GM12878 (cell line): ENCODE data around the gene KRTAP6-3. TPM values are rescaled to one million over a fixed set of nuclear protein-coding genes. Genes with fewer than 3 reads are reported as not detected.

Experiments used
- ATAC-seq: fragments of 200-7000 bp; cut with Tn5 transposase; 3 replicates; pipeline ENCODE4 v1.9.1; 2020; ENCODE audit warnings: mild to moderate bottlenecking, moderate library complexity
- Bru-seq: library from RNA; stranded (reverse); fragments of 400-500 nt; gene quantifications from one replicate; lab custom pipeline; 2021; lab: Mats Ljungman, UMichigan
- BruChase-seq, 2 experiments: library from RNA; stranded (reverse); fragments of 400-500 nt; gene quantifications; one replicate each; lab custom pipeline; 2021; lab: Mats Ljungman, UMichigan
- BruUV-seq: library from RNA; stranded (reverse); fragments of 400-500 nt; replicated peaks from 2 replicates; lab custom pipeline; 2021; lab: Mats Ljungman, UMichigan
- CTCF ChIA-PET: fragments of 300-600 bp; sonication (Branson Sonifier 250); formaldehyde crosslinking; extraction: SDS; loops from one replicate; lab custom pipeline; 2021; ENCODE audit warnings: inconsistent platforms; lab: Yijun Ruan, JAX
- POLR2A ChIA-PET: fragments of 350-600 bp; formaldehyde crosslinking; extraction: SDS; loops from one replicate; lab custom pipeline; 2021; ENCODE audit warnings: inconsistent platforms; lab: Charles Lee
- RAD21 ChIA-PET: fragments of 300-600 bp; sonication (Branson Sonifier 250); formaldehyde crosslinking; loops from one replicate; lab custom pipeline; 2023; ENCODE audit warnings: antibody characterized with exemption; ENCODE audit not compliant: unreplicated experiment; lab: Charles Lee
- SMC1A ChIA-PET: fragments of 300-600 bp; sonication (Branson Sonifier 250); formaldehyde crosslinking; loops from one replicate; lab custom pipeline; 2023; ENCODE audit not compliant: unreplicated experiment, uncharacterized antibody; lab: Charles Lee
- DNase-seq: peaks from one replicate; pipeline ENCODE4 v3.0.0-alpha.2; 2011; ENCODE audit warnings: low read depth, low spot score
- FAIRE-seq: peaks from 3 replicates; lab custom pipeline; 2011; peaks lifted over from hg19 to GRCh38; lab: Jason Lieb, UNC
- H2AFZ ChIP-seq: 2 replicates; pipeline ENCODE4 v1.6.0; 2011; ENCODE audit warnings: low read depth, low read length, control low read depth; ENCODE audit not compliant: control insufficient read depth
- H3K27ac ChIP-seq: 2 replicates; pipeline ENCODE4 v1.5.1; 2011; ENCODE audit warnings: control low read depth; ENCODE audit not compliant: control insufficient read depth, insufficient read depth
- H3K27me3 ChIP-seq, 2 experiments: replicated peaks in 1 of 2; 2 replicates each; pipeline versions ENCODE4 v1.6.0 to v1.6.1; 2011; ENCODE audit warnings: low read length in 1 of 2; ENCODE audit not compliant: control insufficient read depth in 2 of 2, insufficient read depth in 2 of 2
- H3K36me3 ChIP-seq, 2 experiments: 2 replicates each; pipeline ENCODE4 v1.5.1; 2011; ENCODE audit warnings: low read length in 1 of 2; ENCODE audit not compliant: control insufficient read depth in 2 of 2, insufficient read depth in 2 of 2
- H3K4me1 ChIP-seq: 2 replicates; pipeline ENCODE4 v1.6.1; 2011; ENCODE audit warnings: mild to moderate bottlenecking, low read length, moderate library complexity, mixed read lengths; ENCODE audit not compliant: control insufficient read depth, insufficient read depth
- H3K4me2 ChIP-seq: 2 replicates; pipeline ENCODE4 v1.6.0; 2011; ENCODE audit warnings: control low read depth; ENCODE audit not compliant: control insufficient read depth, insufficient read depth
- H3K4me3 ChIP-seq: fragments of 200-600 bp; sonication (generic); 2 replicates; pipeline ENCODE4 v1.5.1; 2016
- H3K79me2 ChIP-seq: 2 replicates; pipeline ENCODE4 v1.6.0; 2011; ENCODE audit warnings: low read length; ENCODE audit not compliant: control insufficient read depth, insufficient read depth
- H3K9ac ChIP-seq: 2 replicates; pipeline ENCODE4 v1.8.0; 2011; ENCODE audit warnings: low read length, control low read depth, mixed read lengths; ENCODE audit not compliant: control insufficient read depth, insufficient read depth
- H3K9me3 ChIP-seq: replicated peaks from 3 replicates; pipeline ENCODE4 v1.5.1; 2011; ENCODE audit warnings: mild to moderate bottlenecking, low read length; ENCODE audit not compliant: control insufficient read depth, insufficient read depth
- H4K20me1 ChIP-seq: 2 replicates; pipeline ENCODE4 v1.6.0; 2011; ENCODE audit not compliant: control insufficient read depth, insufficient read depth
- CHD1 ChIP-seq: IDR thresholded peaks from 2 replicates; pipeline ENCODE4 v1.6.1; 2012; ENCODE audit warnings: low read depth, low read length, improper control_type of control experiment
- DPF2 ChIP-seq: fragments of 450-650 bp; IDR thresholded peaks from 2 replicates; pipeline ENCODE4 v1.6.1; 2017; ENCODE audit warnings: mild to moderate bottlenecking
- EGR1 ChIP-seq, 2 experiments: IDR thresholded peaks; 1 replicate in 1 of 2; 2 replicates in 1 of 2; pipeline ENCODE4 v1.6.1; 2011 to 2012; ENCODE audit warnings: low read depth in 2 of 2, low read length in 2 of 2, borderline replicate concordance in 1 of 2, mild to moderate bottlenecking in 1 of 2, moderate library complexity in 1 of 2
- EZH2 ChIP-seq: IDR thresholded peaks from 2 replicates; pipeline ENCODE4 v1.6.1; 2012; ENCODE audit warnings: low read depth, mild to moderate bottlenecking, control low read depth, inconsistent platforms, low read length, borderline replicate concordance; ENCODE audit not compliant: control insufficient read depth
- HDAC2 ChIP-seq: fragments of 200-600 bp; sonication (generic); IDR thresholded peaks from 2 replicates; pipeline ENCODE4 v1.6.1; 2017
- IKZF1 ChIP-seq: fragments of 450-650 bp; conservative IDR thresholded peaks from 2 replicates; pipeline ENCODE4 v1.6.1; 2017; ENCODE audit warnings: antibody characterized with exemption, mild to moderate bottlenecking
- PAX8 ChIP-seq: fragments of 450-650 bp; IDR thresholded peaks from 2 replicates; pipeline ENCODE4 v1.6.1; 2017; ENCODE audit warnings: mild to moderate bottlenecking, moderate library complexity
- PML ChIP-seq: IDR thresholded peaks from 2 replicates; pipeline ENCODE4 v1.6.1; 2012; ENCODE audit warnings: low read length, inconsistent platforms
- POLR2A ChIP-seq: IDR thresholded peaks from 2 replicates; pipeline ENCODE4 v1.6.1; 2011; ENCODE audit warnings: low read depth, mild to moderate bottlenecking, low read length
- RFX5 ChIP-seq: IDR thresholded peaks from 2 replicates; pipeline ENCODE4 v1.6.1; 2011; ENCODE audit warnings: low read depth, low read length, improper control_type of control experiment
- STAT3 ChIP-seq: IDR thresholded peaks from 2 replicates; pipeline ENCODE4 v1.6.1; 2011; ENCODE audit warnings: low read depth, low read length, improper control_type of control experiment
- TARDBP ChIP-seq: IDR thresholded peaks from 2 replicates; pipeline ENCODE4 v1.6.1; 2016; ENCODE audit warnings: borderline replicate concordance
- YBX1 ChIP-seq: fragments of 450-650 bp; IDR thresholded peaks from 2 replicates; pipeline ENCODE4 v1.6.1; 2016; ENCODE audit warnings: antibody characterized with exemption
- WGBS: methylation state at CpG from one replicate; pipeline ENCODE4 v1.1.6; 2016; ENCODE audit warnings: low lambda C conversion rate; ENCODE audit not compliant: insufficient replicate concordance, insufficient coverage; ENCODE audit errors: missing lambda C conversion rate; 5-methylcytosine and 5-hydroxymethylcytosine counted together
- in situ Hi-C: fragments of 300-500 bp; cut with MboI; formaldehyde crosslinking; loops from 9 replicates; pipeline ENCODE4 v1.14.3; 2018; ENCODE audit warnings: mixed read lengths
- intact Hi-C: fragments of 100-400 bp; cut with micrococcal nuclease; formaldehyde crosslinking; loops from one replicate; pipeline ENCODE4 v1.14.2; 2022; ENCODE audit not compliant: unreplicated experiment
- long read RNA-seq, 2 experiments: library from polyadenylated mRNA; unstranded; transcript quantifications; one replicate each; pipeline ENCODE4 v2.0.0, GENCODE V29; 2019 to 2020
- polyA minus RNA-seq, 3 experiments: library from RNA; depleted of rRNA, polyadenylated mRNA; stranded (reverse); fragments of >200 nt; gene quantifications; 2 replicates each; pipeline ENCODE4 v1.2.3, GENCODE V29; 2011
- polyA plus RNA-seq, 11 experiments: library from polyadenylated mRNA; depleted of rRNA in 4 of 11; unstranded in 6 of 11; stranded (reverse) in 5 of 11; fragments of >200 nt; fragmentation: Nextera tagmentation in 4 of 11; fragmentation: Illumina TruSeq in 1 of 11; extraction: Ambion mirVana in 4 of 11; extraction: Trizol in 1 of 11; gene quantifications; 1 replicate in 1 of 11; 2 replicates in 10 of 11; pipeline versions ENCODE4 v1.2.1 to v1.2.3, GENCODE V29; 2011 to 2016; ENCODE audit warnings: inconsistent platforms in 2 of 11, missing spikeins in 2 of 11, low read depth in 1 of 11
- total RNA-seq, 4 experiments: library from RNA; depleted of rRNA in 3 of 4; stranded (reverse); fragments of >200 nt in 3 of 4; fragmentation: Illumina TruSeq in 1 of 4; extraction: Trizol in 1 of 4; gene quantifications; 2 replicates each; pipeline versions ENCODE4 v1.2.1 to v1.2.3, GENCODE V29; 2013 to 2021

The KRTAP6-3 gene, protein sequence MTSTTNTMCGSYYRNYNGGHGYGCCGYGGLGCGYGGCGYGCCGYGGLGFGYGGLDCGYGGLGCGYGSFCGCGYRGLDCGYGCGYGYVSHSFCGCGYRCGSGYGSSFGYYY
- total RNA-seq (2013; cell fraction: nucleolus; rRNA removed) = not detected in 2 replicates
- total RNA-seq (2014; rRNA removed) = not detected in 2 replicates
- not detected in 2 replicates for total RNA-seq (2014; rRNA removed; fragmentation: Illumina TruSeq; extraction: Trizol)
- not detected in 2 replicates for total RNA-seq (2021)
- polyA plus RNA-seq (2011; ENCODE audit: low read depth) = not detected
- not detected in 2 replicates for polyA plus RNA-seq (2011; rRNA removed)
- not detected in 2 replicates for polyA plus RNA-seq (2011; cell fraction: cytosol; rRNA removed)
- polyA plus RNA-seq (2011; cell fraction: nucleus; rRNA removed) = not detected in 2 replicates
- not detected in 2 replicates for polyA plus RNA-seq (2012)
- polyA plus RNA-seq (2014; fragmentation: Illumina TruSeq; extraction: Trizol) = not detected in 2 replicates
- polyA plus RNA-seq (2014; fragmentation: Nextera tagmentation; extraction: Ambion mirVana) = not detected
- polyA plus RNA-seq (2014; rRNA removed) = not detected in 2 replicates
- not detected for polyA plus RNA-seq (2016; fragmentation: Nextera tagmentation; extraction: Ambion mirVana)
- not detected in 2 replicates for polyA minus RNA-seq (2011; rRNA and poly(A)+ RNA removed)
- polyA minus RNA-seq (2011; cell fraction: cytosol; rRNA and poly(A)+ RNA removed) = not detected in 2 replicates
- polyA minus RNA-seq (2011; cell fraction: nucleus; rRNA and poly(A)+ RNA removed) = not detected in 2 replicates
- not detected for Bru-seq, nascent RNA
- BruChase-seq, experiment 1, labeled RNA remaining after a 6-hour chase = not detected
- BruChase-seq, experiment 2, labeled RNA remaining after a 2-hour chase = not detected
- long read RNA-seq, experiment 1 = 0 reads
- long read RNA-seq, experiment 2 = 0 reads

- Histone ChIP-seq H3K27ac (no peak within 1 kb of the TSS), H3K9ac (no peak within 1 kb of the TSS), H3K4me1 (no peaks in the 10 kb centered on the region), H4K20me1 (no peaks in the 10 kb centered on the region), H3K9me3 (no peaks in the 10 kb centered on the region), H3K79me2 (no peaks in the 10 kb centered on the region), H3K36me3 (no peaks in the 10 kb centered on the region), H3K4me2 (no peak within 1 kb of the TSS), H3K4me3 (no peak within 1 kb of the TSS), H3K27me3 (no peaks in the 10 kb centered on the region), H2AFZ (no peak within 1 kb of the TSS)
- ChIA-PET CTCF (no interaction called here), POLR2A (no interaction called here), SMC1A (no interaction called here), RAD21 (no interaction called here)
- in situ Hi-C loops (no loop called here), intact Hi-C loops (no loop called here)
- TF ChIP-seq HDAC2 (no peak), PML (no peak), YBX1 (no peak), STAT3 (no peak), EGR1 (IDR thresholded peaks at IDR 0.05; ENCODE audit: borderline replicate concordance in 1 of 2, low read depth in 2 of 2, low read length in 2 of 2) (no peak), RFX5 (no peak), IKZF1 (no peak), POLR2A (no peak), PAX8 (no peak), CHD1 (no peak), DPF2 (no peak), TARDBP (no peak), EZH2 (no peak)
- no peak for ATAC-seq
- FAIRE-seq = no peak
- no peak for DNase-seq
- 20% methylated on average over 4 of the region's 4 CpGs for WGBS
- no TSS peak for BruUV-seq
Measured at GRCh38 chr21:30592140-30592539, at the start of gene KRTAP6-3. Gene KRTAP6-3, plus strand, starts transcription at chr21:30592440. Its CDS starts 6 bp downstream, at chr21:30592446.
